Mucosa of descending colon (tissue), 3 donors: Measurements from ENCODE around the gene TMCC1. TPM values are rescaled to one million over a fixed set of nuclear protein-coding genes. Genes with fewer than 3 reads are reported as not detected.

ENCODE experiments used
- ATAC-seq: fragments of 200-7000 bp; cut with Tn5 transposase; one replicate; pipeline ENCODE4 v1.9.1; 2020; ENCODE audit warnings: mild to moderate bottlenecking, moderate library complexity
- DNase-seq, 3 donors: peaks; one replicate each; pipeline ENCODE4 v3.0.0-alpha.2; 2020
- H3K36me3 ChIP-seq: fragments of 200-600 bp; one replicate; pipeline ENCODE4 v1.8.0; 2021; ENCODE audit warnings: low read depth, mild to moderate bottlenecking
- H3K4me1 ChIP-seq: fragments of 200-600 bp; one replicate; pipeline ENCODE4 v1.8.0; 2021; ENCODE audit warnings: low read depth, mild to moderate bottlenecking
- H3K4me3 ChIP-seq: fragments of 200-600 bp; one replicate; pipeline ENCODE4 v1.8.0; 2021; ENCODE audit warnings: mild to moderate bottlenecking
- H3K9me3 ChIP-seq: fragments of 200-600 bp; one replicate; pipeline ENCODE4 v1.8.0; 2021; ENCODE audit warnings: mild to moderate bottlenecking
- intact Hi-C, 2 donors: fragments of 100-400 bp; cut with DNase I in 1 of 2; cut with micrococcal nuclease in 1 of 2; formaldehyde crosslinking; loops; one replicate each; pipeline versions ENCODE4 v1.11.0 to v1.11.1; 2022; cut with DNase I, micrococcal nuclease
- long read RNA-seq, 2 donors: library from polyadenylated mRNA; unstranded; transcript quantifications; one replicate each; pipeline ENCODE4 v2.0.0, GENCODE V29; 2019 to 2021
- total RNA-seq, 3 donors: library from RNA; stranded (reverse); fragmentation: NEBNext Ultra II Directional in 2 of 3; extraction: Animal tissue kit (Norgen Biotek cat#: 25700) in 2 of 3; gene quantifications; one replicate each; pipeline versions ENCODE4 v1.2.1 to v1.2.4, GENCODE V29; 2021 to 2023
- TF ChIP-seq, protein P1 (sequence below): fragments of 200-600 bp; IDR thresholded peaks from one replicate; pipeline ENCODE4 v1.8.0; 2022; ENCODE audit warnings: antibody characterized with exemption, mild to moderate bottlenecking
- donor health status: DM: no; HTN: no; CAD: no; lungs with moderate emphysema.
- donor health status: DM: no; HTN: no; CAD: no.
- donor health status: DM: no; HTN: yes; CAD: no.

The TMCC1 gene
- total RNA-seq = 10 to 100 TPM; 28.6 to 58.7 (median 28.9) TPM
- long read RNA-seq, donor 1, full-length matches to known transcripts = 2 of 15 reads
- long read RNA-seq, donor 1, partial matches to known transcripts = 3 of 15 reads
- long read RNA-seq, donor 1, other reads (novel, unspliced or antisense) = 10 of 15 reads
- long read RNA-seq, donor 2, partial matches to known transcripts = 0 of 2 reads
- long read RNA-seq, donor 2, other reads (novel, unspliced or antisense) = 2 of 2 reads

- intact Hi-C loops = no loop called here
- DNase-seq = peak; percentile 91 to 94 (median 93)
- Histone ChIP-seq H3K9me3 (no peaks in the 10 kb centered on the region), H3K4me1 (peaks cover 15% of the 10 kb centered on the region), H3K4me3 (peak within 1 kb of the TSS; percentile 65), H3K36me3 (no peaks in the 10 kb centered on the region)
- TF ChIP-seq, protein P1, sequence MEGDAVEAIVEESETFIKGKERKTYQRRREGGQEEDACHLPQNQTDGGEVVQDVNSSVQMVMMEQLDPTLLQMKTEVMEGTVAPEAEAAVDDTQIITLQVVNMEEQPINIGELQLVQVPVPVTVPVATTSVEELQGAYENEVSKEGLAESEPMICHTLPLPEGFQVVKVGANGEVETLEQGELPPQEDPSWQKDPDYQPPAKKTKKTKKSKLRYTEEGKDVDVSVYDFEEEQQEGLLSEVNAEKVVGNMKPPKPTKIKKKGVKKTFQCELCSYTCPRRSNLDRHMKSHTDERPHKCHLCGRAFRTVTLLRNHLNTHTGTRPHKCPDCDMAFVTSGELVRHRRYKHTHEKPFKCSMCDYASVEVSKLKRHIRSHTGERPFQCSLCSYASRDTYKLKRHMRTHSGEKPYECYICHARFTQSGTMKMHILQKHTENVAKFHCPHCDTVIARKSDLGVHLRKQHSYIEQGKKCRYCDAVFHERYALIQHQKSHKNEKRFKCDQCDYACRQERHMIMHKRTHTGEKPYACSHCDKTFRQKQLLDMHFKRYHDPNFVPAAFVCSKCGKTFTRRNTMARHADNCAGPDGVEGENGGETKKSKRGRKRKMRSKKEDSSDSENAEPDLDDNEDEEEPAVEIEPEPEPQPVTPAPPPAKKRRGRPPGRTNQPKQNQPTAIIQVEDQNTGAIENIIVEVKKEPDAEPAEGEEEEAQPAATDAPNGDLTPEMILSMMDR = no peak
- ATAC-seq = peak; percentile 97
Observed at GRCh38 chr3:129893581-129894070, at the start of gene TMCC1. Gene TMCC1 (minus strand): TSS chr3:129893711.

DNA sequence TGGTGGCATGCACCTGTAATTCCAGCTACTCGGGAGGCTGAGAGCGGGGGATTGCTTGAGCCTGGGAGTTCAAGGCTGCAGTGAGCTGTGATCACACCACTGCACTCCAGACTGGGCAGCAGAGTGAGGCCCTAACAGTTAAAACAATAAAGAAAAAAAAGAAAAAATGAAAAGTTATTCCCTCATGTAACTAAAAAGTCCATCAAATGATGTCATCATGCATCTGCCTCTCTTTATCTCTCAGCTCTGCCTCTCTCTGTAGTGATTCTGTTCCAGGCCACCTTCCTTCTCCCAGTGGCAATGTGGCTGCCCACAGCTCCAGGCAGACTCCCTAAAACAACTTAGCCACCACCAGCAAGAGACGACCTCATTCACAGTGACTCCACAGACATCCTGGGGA is 49.5 kb upstream of the TMCC1 start:
- DNase-seq (no peak), ATAC-seq (no peak)
- Histone ChIP-seq H3K9me3 (no peaks in the 10 kb centered on the region), H3K4me1 (no peaks in the 10 kb centered on the region), H3K36me3 (no peaks in the 10 kb centered on the region), H3K4me3 (no peak overlapping the region)
- TF ChIP-seq, protein P1 = no peak
- intact Hi-C loops = no loop called here

DNA sequence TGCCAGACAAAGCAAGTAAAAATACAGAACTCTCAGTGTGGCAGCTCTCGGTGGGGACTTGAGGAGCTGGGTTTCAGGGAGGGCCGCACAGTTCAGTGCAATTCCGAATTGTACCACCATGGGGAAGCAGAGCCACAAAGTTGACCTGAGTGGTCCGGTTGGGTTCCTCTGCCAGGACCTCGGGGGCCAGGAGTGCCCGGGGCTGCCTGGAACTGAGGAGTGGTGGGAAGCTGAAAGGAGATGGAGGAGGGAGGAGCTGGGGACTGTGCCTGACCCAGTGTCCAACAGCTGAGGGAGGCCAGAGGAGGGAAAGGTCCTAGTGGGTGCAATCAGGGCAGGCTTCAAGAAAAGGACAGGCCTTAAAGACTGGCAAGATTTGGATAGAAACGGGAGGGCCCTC is 48.8 kb upstream of the TMCC1 start:
- peak in 2 of 3 donors; percentile 57 to 60 for DNase-seq
- TF ChIP-seq, protein P1 = no peak
- intact Hi-C loops = no loop called here

DNA sequence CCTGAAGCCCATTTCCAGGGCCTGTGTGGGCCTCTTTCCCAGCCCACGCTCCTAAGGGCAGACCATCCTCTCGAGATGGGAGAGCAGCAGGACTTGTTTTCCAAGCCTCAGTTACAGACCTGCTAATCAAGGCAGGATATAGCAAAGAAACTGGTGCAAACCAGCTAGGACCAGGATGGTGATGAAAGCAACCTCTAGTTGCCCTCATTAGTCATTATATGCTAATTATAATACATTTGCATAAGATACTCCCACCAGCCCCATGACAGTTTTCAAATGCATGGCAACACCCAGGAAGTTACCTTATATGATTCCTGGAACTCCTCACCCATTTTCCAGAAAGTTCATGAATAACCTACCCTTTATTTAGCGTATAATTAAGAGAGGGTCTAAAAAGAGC is 46.6 kb upstream of the TMCC1 start:
- H3K36me3 ChIP-seq = no peaks in the 10 kb centered on the region
- H3K9me3 ChIP-seq = no peaks in the 10 kb centered on the region
- ATAC-seq (no peak), DNase-seq (no peak)
- H3K4me3 ChIP-seq = no peak overlapping the region
- TF ChIP-seq, protein P1 = no peak
- intact Hi-C loops = no loop called here
- no peaks in the 10 kb centered on the region for H3K4me1 ChIP-seq

More for the DNA sequence above, 48.8 kb upstream of the TMCC1 start:
- H3K4me3 ChIP-seq = no peak overlapping the region
- H3K9me3 ChIP-seq = no peaks in the 10 kb centered on the region
- H3K4me1 ChIP-seq = no peaks in the 10 kb centered on the region
- H3K36me3 ChIP-seq = no peaks in the 10 kb centered on the region
- ATAC-seq = peak; percentile 81

GRCh38 chr3:129938140-129938930 is 44.8 kb upstream of the TMCC1 start:
- ATAC-seq (no peak), DNase-seq (no peak)
- TF ChIP-seq, protein P1 = no peak
- no peaks in the 10 kb centered on the region for H3K36me3 ChIP-seq
- H3K4me1 ChIP-seq = no peaks in the 10 kb centered on the region
- H3K4me3 ChIP-seq = no peak overlapping the region
- no peaks in the 10 kb centered on the region for H3K9me3 ChIP-seq
- intact Hi-C loops = loop anchor here in 1 of 2 donors (10.0 kb wide), 1 partner anchor 304 kb away; no protein-coding TSS in a partner anchor
